ENCODE measurements around the gene IFIH1.

DNA sequence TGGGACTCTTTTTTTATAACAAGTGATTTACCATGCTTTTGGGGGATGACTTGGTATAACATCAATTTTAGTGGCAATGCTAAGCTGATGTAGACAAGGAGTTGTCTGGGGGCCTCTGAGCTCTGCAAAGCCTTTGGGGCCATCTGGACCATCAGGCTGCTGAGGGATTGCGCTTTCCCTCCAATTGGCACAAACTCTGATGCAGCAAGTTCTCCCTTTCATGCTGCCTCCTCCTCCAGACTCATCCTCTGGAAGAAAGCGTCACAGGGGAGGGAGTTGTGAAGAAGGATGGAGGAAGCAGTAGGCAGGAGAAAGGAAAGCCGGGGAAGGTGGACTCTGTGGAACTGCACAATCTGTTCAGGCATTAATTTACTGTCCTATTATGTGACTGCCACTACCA is 65.0 kb downstream of the IFIH1 start:
- TF ChIP-seq, protein P1, sequence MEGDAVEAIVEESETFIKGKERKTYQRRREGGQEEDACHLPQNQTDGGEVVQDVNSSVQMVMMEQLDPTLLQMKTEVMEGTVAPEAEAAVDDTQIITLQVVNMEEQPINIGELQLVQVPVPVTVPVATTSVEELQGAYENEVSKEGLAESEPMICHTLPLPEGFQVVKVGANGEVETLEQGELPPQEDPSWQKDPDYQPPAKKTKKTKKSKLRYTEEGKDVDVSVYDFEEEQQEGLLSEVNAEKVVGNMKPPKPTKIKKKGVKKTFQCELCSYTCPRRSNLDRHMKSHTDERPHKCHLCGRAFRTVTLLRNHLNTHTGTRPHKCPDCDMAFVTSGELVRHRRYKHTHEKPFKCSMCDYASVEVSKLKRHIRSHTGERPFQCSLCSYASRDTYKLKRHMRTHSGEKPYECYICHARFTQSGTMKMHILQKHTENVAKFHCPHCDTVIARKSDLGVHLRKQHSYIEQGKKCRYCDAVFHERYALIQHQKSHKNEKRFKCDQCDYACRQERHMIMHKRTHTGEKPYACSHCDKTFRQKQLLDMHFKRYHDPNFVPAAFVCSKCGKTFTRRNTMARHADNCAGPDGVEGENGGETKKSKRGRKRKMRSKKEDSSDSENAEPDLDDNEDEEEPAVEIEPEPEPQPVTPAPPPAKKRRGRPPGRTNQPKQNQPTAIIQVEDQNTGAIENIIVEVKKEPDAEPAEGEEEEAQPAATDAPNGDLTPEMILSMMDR (IDR thresholded peaks at IDR 0.05), result no peak
- TF ChIP-seq ZFX (IDR thresholded peaks at IDR 0.05; ENCODE audit: borderline replicate concordance), result no peak
